Type B pancreatic cell (in vitro differentiated cells): Measurements from ENCODE around the gene JAK1. TPM values are rescaled to one million over a fixed set of nuclear protein-coding genes. Genes with fewer than 3 reads are reported as not detected.
"Not testable (repeated sequence)": the region's sequence is repeated elsewhere in the genome, so short reads cannot be mapped to it uniquely, and the experiment has no call there.

Experiments
- DNase-seq: peaks from one replicate; pipeline ENCODE4 v3.0.0; 2021; ENCODE audit warnings: mixed read lengths; ENCODE audit not compliant: unreplicated experiment; ENCODE audit errors: extremely low spot score
- H3K27ac Mint-ChIP-seq: 2 replicates; pipeline ENCODE4 v1.8.0; 2021; ENCODE audit warnings: mild to moderate bottlenecking, mixed read lengths
- H3K27me3 Mint-ChIP-seq: 2 replicates; pipeline ENCODE4 v1.8.0; 2021; ENCODE audit warnings: mixed read lengths
- H3K36me3 Mint-ChIP-seq: 2 replicates; pipeline ENCODE4 v1.8.0; 2021; ENCODE audit warnings: mixed read lengths
- H3K4me1 Mint-ChIP-seq: one replicate; pipeline ENCODE4 v1.8.0; 2021; ENCODE audit warnings: mixed read lengths; ENCODE audit not compliant: unreplicated experiment
- H3K4me3 Mint-ChIP-seq: 2 replicates; pipeline ENCODE4 v1.8.0; 2021; ENCODE audit warnings: mild to moderate bottlenecking, mixed read lengths
- H3K9me3 Mint-ChIP-seq: 2 replicates; pipeline ENCODE4 v1.8.0; 2021; ENCODE audit warnings: mixed read lengths
- total RNA-seq: library from RNA; stranded (reverse); gene quantifications from 2 replicates; pipeline ENCODE4 v1.2.1, GENCODE V29; 2021; ENCODE audit warnings: low replicate concordance
- TF ChIP-seq, protein P1 (sequence below): fragments of 200-600 bp; sonication (generic); conservative IDR thresholded peaks from 2 replicates; pipeline ENCODE4 v1.5.0; 2021; ENCODE audit warnings: antibody characterized with exemption, mild to moderate bottlenecking

Gene JAK1
- total RNA-seq, 1 donor from 2014 or later, result 54.8 TPM

DNA sequence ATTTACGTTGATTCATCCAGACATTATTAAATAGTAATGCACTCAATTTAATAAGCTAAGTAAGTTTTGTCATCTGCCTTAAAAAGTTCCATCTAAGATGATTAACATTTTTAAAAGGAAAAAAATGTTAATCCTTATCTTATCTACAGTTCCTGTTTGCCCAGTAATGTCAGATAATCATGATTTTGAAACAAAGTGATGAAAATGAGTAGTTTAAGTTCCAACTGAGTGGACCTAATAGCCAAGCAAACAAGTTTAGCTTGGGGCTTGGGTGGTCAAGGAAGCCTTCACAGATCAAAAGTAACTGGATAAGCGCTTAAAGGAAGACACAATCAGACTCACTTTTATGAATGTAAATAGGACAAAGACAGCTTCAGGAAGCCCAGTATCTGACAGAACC lies 40.5 kb upstream of the JAK1 start:
- TF ChIP-seq, protein P1, sequence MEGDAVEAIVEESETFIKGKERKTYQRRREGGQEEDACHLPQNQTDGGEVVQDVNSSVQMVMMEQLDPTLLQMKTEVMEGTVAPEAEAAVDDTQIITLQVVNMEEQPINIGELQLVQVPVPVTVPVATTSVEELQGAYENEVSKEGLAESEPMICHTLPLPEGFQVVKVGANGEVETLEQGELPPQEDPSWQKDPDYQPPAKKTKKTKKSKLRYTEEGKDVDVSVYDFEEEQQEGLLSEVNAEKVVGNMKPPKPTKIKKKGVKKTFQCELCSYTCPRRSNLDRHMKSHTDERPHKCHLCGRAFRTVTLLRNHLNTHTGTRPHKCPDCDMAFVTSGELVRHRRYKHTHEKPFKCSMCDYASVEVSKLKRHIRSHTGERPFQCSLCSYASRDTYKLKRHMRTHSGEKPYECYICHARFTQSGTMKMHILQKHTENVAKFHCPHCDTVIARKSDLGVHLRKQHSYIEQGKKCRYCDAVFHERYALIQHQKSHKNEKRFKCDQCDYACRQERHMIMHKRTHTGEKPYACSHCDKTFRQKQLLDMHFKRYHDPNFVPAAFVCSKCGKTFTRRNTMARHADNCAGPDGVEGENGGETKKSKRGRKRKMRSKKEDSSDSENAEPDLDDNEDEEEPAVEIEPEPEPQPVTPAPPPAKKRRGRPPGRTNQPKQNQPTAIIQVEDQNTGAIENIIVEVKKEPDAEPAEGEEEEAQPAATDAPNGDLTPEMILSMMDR, result no peak
- H3K27me3 Mint-ChIP-seq, result peaks cover 37% of the 10 kb centered on the region
- H3K4me1 Mint-ChIP-seq, result peaks cover 6% of the 10 kb centered on the region
- peaks cover 3% of the 10 kb centered on the region for H3K9me3 Mint-ChIP-seq
- H3K27ac Mint-ChIP-seq, result no peak overlapping the region
- H3K4me3 Mint-ChIP-seq, result no peak overlapping the region
- H3K36me3 Mint-ChIP-seq, result no peaks in the 10 kb centered on the region
- DNase-seq, result no peak

GRCh38 chr1:65003316-65003664 lies 36.9 kb upstream of the JAK1 start:
- Mint-ChIP-seq H3K36me3 (peaks cover 7% of the 10 kb centered on the region), H3K9me3 (peaks cover 10% of the 10 kb centered on the region), H3K4me1 (peaks cover 14% of the 10 kb centered on the region), H3K27ac (peak overlapping the region; percentile 26), H3K27me3 (peaks cover 49% of the 10 kb centered on the region), H3K4me3 (peak overlapping the region; percentile 83)
- TF ChIP-seq, protein P1, result no peak
- DNase-seq, result no peak

GRCh38 chr1:65002508-65003315 lies 36.4 kb upstream of the JAK1 start:
- H3K27me3 Mint-ChIP-seq, result peaks cover 49% of the 10 kb centered on the region
- peak overlapping the region; percentile 61 for H3K27ac Mint-ChIP-seq
- TF ChIP-seq, protein P1, result no peak
- peaks cover 14% of the 10 kb centered on the region for H3K4me1 Mint-ChIP-seq
- H3K4me3 Mint-ChIP-seq, result peak overlapping the region; percentile 83
- DNase-seq, result peak; percentile 75
- peaks cover 7% of the 10 kb centered on the region for H3K36me3 Mint-ChIP-seq
- H3K9me3 Mint-ChIP-seq, result peaks cover 10% of the 10 kb centered on the region

DNA sequence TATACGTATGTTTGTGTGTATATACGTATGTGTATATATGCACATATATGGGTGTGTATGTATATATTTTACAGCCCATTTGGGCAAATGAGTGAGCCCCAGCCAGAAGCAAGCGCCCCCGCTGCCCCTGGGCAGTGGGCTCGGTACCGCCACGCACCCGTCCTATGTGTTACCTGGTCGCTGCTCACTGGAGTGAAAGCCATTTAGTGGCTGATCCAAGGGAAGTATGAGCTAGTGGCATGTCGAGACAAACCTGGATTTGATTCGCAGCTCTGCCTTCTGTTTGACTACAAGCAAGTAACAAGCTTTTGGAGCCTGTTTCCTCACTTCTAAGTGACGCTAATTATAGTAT lies 35.8 kb upstream of the JAK1 start:
- peak overlapping the region; percentile 61 for H3K27ac Mint-ChIP-seq
- TF ChIP-seq, protein P1, result no peak
- no peak for DNase-seq
- H3K4me3 Mint-ChIP-seq, result peak overlapping the region; percentile 74
- H3K36me3 Mint-ChIP-seq, result peaks cover 7% of the 10 kb centered on the region
- peaks cover 49% of the 10 kb centered on the region for H3K27me3 Mint-ChIP-seq
- H3K4me1 Mint-ChIP-seq, result peaks cover 14% of the 10 kb centered on the region
- peaks cover 10% of the 10 kb centered on the region for H3K9me3 Mint-ChIP-seq

GRCh38 chr1:65001231-65001792 lies 35.0 kb upstream of the JAK1 start:
- Mint-ChIP-seq H3K27me3 (peaks cover 49% of the 10 kb centered on the region), H3K9me3 (peaks cover 10% of the 10 kb centered on the region), H3K4me1 (peaks cover 14% of the 10 kb centered on the region), H3K36me3 (peaks cover 7% of the 10 kb centered on the region), H3K27ac (no peak overlapping the region), H3K4me3 (peak overlapping the region; percentile 74)
- TF ChIP-seq, protein P1, result no peak
- no peak for DNase-seq

- DNase-seq, H3K27ac Mint-ChIP-seq, H3K4me3 Mint-ChIP-seq, H3K36me3 Mint-ChIP-seq: not testable (repeated sequence)
- Mint-ChIP-seq H3K9me3 (peaks cover 10% of the 10 kb centered on the region), H3K4me1 (peaks cover 14% of the 10 kb centered on the region), H3K27me3 (peaks cover 28% of the 10 kb centered on the region)
Observed at GRCh38 chr1:64998425-64998948, 32.1 kb upstream of the JAK1 start.
